H9 (cell line): ENCODE measurements around the gene SEMA6A. TPM values are rescaled to one million over a fixed set of nuclear protein-coding genes. Genes with fewer than 3 reads are reported as not detected.

Experiments
- DNase-seq: peaks from one replicate; pipeline ENCODE4 v3.0.0-alpha.2; 2017
- H2AFZ ChIP-seq: one replicate; pipeline ENCODE4 v1.6.1; 2013; ENCODE audit warnings: mild to moderate bottlenecking, low read length, control low read depth, moderate library complexity
- H2AK5ac ChIP-seq: 2 replicates; pipeline ENCODE4 v1.6.1; 2013; ENCODE audit warnings: low read length, control low read depth, mixed read lengths; ENCODE audit not compliant: insufficient read length
- H2BK120ac ChIP-seq: one replicate; pipeline ENCODE4 v1.6.1; 2013; ENCODE audit warnings: low read depth, mild to moderate bottlenecking, low read length, control low read depth, inconsistent platforms; ENCODE audit not compliant: poor library complexity, severe bottlenecking
- H2BK12ac ChIP-seq: 2 replicates; pipeline ENCODE4 v1.6.1; 2013; ENCODE audit warnings: low read length, control low read depth, mixed read lengths, low read depth; ENCODE audit not compliant: insufficient read length
- H2BK15ac ChIP-seq: 2 replicates; pipeline ENCODE4 v1.6.1; 2013; ENCODE audit warnings: low read depth, low read length, control low read depth
- H2BK20ac ChIP-seq: one replicate; pipeline ENCODE4 v1.6.1; 2013; ENCODE audit warnings: low read depth, mild to moderate bottlenecking, low read length, control low read depth, inconsistent platforms; ENCODE audit not compliant: poor library complexity, severe bottlenecking
- H2BK5ac ChIP-seq: 2 replicates; pipeline ENCODE4 v1.6.1; 2013; ENCODE audit warnings: low read length, control low read depth, mixed read lengths; ENCODE audit not compliant: insufficient read length
- H3K14ac ChIP-seq: 2 replicates; pipeline ENCODE4 v1.6.1; 2013; ENCODE audit warnings: low read length, control low read depth; ENCODE audit not compliant: insufficient read depth
- H3K18ac ChIP-seq: 2 replicates; pipeline ENCODE4 v1.6.1; 2013; ENCODE audit warnings: low read depth, mild to moderate bottlenecking, mixed read lengths, low read length, control low read depth; ENCODE audit not compliant: insufficient read length
- H3K23ac ChIP-seq: 2 replicates; pipeline ENCODE4 v1.6.1; 2013; ENCODE audit warnings: low read length, control low read depth, mixed read lengths, low read depth; ENCODE audit not compliant: insufficient read length
- H3K23me2 ChIP-seq: 2 replicates; pipeline ENCODE4 v1.6.1; 2013; ENCODE audit warnings: low read depth, mild to moderate bottlenecking, mixed read lengths, low read length, control low read depth; ENCODE audit not compliant: insufficient read length, poor library complexity, severe bottlenecking
- H3K27ac ChIP-seq: 2 replicates; pipeline ENCODE4 v1.5.1; 2013; ENCODE audit warnings: low read length, control low read depth, mixed read lengths, low read depth; ENCODE audit not compliant: insufficient read length
- H3K27me3 ChIP-seq: 2 replicates; pipeline ENCODE4 v1.6.1; 2013; ENCODE audit warnings: low read length, control low read depth, inconsistent platforms; ENCODE audit not compliant: insufficient read depth
- H3K4ac ChIP-seq: 2 replicates; pipeline ENCODE4 v1.6.1; 2013; ENCODE audit warnings: low read depth, mild to moderate bottlenecking, control low read depth, inconsistent platforms, low read length, moderate library complexity
- H3K4me1 ChIP-seq: 2 replicates; pipeline ENCODE4 v1.6.1; 2013; ENCODE audit warnings: low read length, control low read depth, inconsistent platforms; ENCODE audit not compliant: insufficient read depth
- H3K4me2 ChIP-seq: 2 replicates; pipeline ENCODE4 v1.6.1; 2013; ENCODE audit warnings: low read length, control low read depth, mixed read lengths; ENCODE audit not compliant: insufficient read length, insufficient read depth
- H3K56ac ChIP-seq: 2 replicates; pipeline ENCODE4 v1.6.1; 2013; ENCODE audit warnings: low read depth, mild to moderate bottlenecking, mixed read lengths, low read length, control low read depth; ENCODE audit not compliant: insufficient read length
- H3K79me1 ChIP-seq: 2 replicates; pipeline ENCODE4 v1.6.1; 2013; ENCODE audit warnings: low read depth, mild to moderate bottlenecking, moderate library complexity, low read length, control low read depth, inconsistent platforms; ENCODE audit not compliant: insufficient read depth, poor library complexity, severe bottlenecking
- H3K79me2 ChIP-seq: 2 replicates; pipeline ENCODE4 v1.6.1; 2013; ENCODE audit warnings: low read length, control low read depth, inconsistent platforms; ENCODE audit not compliant: insufficient read depth
- H3K9ac ChIP-seq: 2 replicates; pipeline ENCODE4 v1.6.1; 2013; ENCODE audit warnings: low read length, control low read depth, mixed read lengths; ENCODE audit not compliant: insufficient read length; ENCODE audit errors: extremely low read depth
- H3K9me3 ChIP-seq: one replicate; pipeline ENCODE4 v1.6.1; 2013; ENCODE audit warnings: low read depth, low read length, inconsistent platforms; ENCODE audit not compliant: control insufficient read depth
- H3T11ph ChIP-seq: one replicate; pipeline ENCODE4 v1.6.1; 2013; ENCODE audit warnings: mild to moderate bottlenecking, low read length, control low read depth, inconsistent platforms
- H4K20me1 ChIP-seq: one replicate; pipeline ENCODE4 v1.6.1; 2013; ENCODE audit not compliant: control insufficient read depth, insufficient read length, insufficient read depth
- H4K5ac ChIP-seq: 2 replicates; pipeline ENCODE4 v1.6.1; 2013; ENCODE audit warnings: low read depth, mild to moderate bottlenecking, mixed read lengths, low read length, control low read depth; ENCODE audit not compliant: insufficient read length
- H4K8ac ChIP-seq: replicated peaks from 2 replicates; pipeline ENCODE4 v1.6.1; 2013; ENCODE audit warnings: low read length, control low read depth, mixed read lengths, low read depth; ENCODE audit not compliant: insufficient read length
- H4K91ac ChIP-seq: 2 replicates; pipeline ENCODE4 v1.6.1; 2013; ENCODE audit warnings: low read depth, mild to moderate bottlenecking, moderate library complexity, mixed read lengths, low read length, control low read depth; ENCODE audit not compliant: insufficient read length
- H3K27ac Mint-ChIP-seq, 3 experiments: 2 replicates in 2 of 3; 3 replicates in 1 of 3; pipeline ENCODE4 v1.8.0; 2020 to 2021; ENCODE audit warnings: mixed read lengths in 3 of 3, mild to moderate bottlenecking in 1 of 3, moderate library complexity in 1 of 3
- H3K27me3 Mint-ChIP-seq: 2 replicates; pipeline ENCODE4 v1.8.0; 2021; ENCODE audit warnings: low read depth, mild to moderate bottlenecking, moderate library complexity, mixed read lengths
- H3K36me3 Mint-ChIP-seq, 3 experiments: 2 replicates in 2 of 3; 3 replicates in 1 of 3; pipeline ENCODE4 v1.8.0; 2020 to 2021; ENCODE audit warnings: low read depth in 3 of 3, mixed read lengths in 3 of 3; ENCODE audit not compliant: insufficient read depth in 1 of 3
- H3K4me1 Mint-ChIP-seq, 2 experiments: 2 replicates each; pipeline ENCODE4 v1.8.0; 2020; ENCODE audit warnings: mixed read lengths in 2 of 2
- H3K4me3 Mint-ChIP-seq, 2 experiments: 2 replicates in 1 of 2; 3 replicates in 1 of 2; pipeline ENCODE4 v1.8.0; 2020 to 2021; ENCODE audit warnings: mild to moderate bottlenecking in 2 of 2, mixed read lengths in 2 of 2, moderate library complexity in 1 of 2
- H3K9me3 Mint-ChIP-seq, 2 experiments: 2 replicates in 1 of 2; 3 replicates in 1 of 2; pipeline ENCODE4 v1.8.0; 2020; ENCODE audit warnings: mild to moderate bottlenecking in 2 of 2, mixed read lengths in 2 of 2, moderate library complexity in 1 of 2
- CTCF ChIP-seq: fragments of 200-600 bp; sonication (generic); conservative IDR thresholded peaks from 3 replicates; pipeline ENCODE4 v1.8.0; 2021; ENCODE audit warnings: antibody characterized with exemption, mild to moderate bottlenecking
- WGBS: extraction: QIAGEN DNeasy Blood & Tissue Kit; methylation state at CpG from one replicate; pipeline ENCODE4 v1.1.7; 2013; ENCODE audit warnings: missing lambda C conversion rate, low lambda C conversion rate, mixed read lengths; ENCODE audit not compliant: insufficient read length; ENCODE audit errors: extremely low coverage; 5-methylcytosine and 5-hydroxymethylcytosine counted together
- total RNA-seq: library from RNA; stranded (reverse); gene quantifications from 2 replicates; pipeline ENCODE4 v1.2.1, GENCODE V29; 2021

The SEMA6A gene
- total RNA-seq, 1 experiment from 2014 or later, result 354 TPM

GRCh38 chr5:116415989-116416388, 158.6 kb downstream of the SEMA6A start:
- H2AFZ ChIP-seq, result no peak overlapping the region
- no peak overlapping the region for H2BK120ac ChIP-seq
- H4K91ac ChIP-seq, result no peak overlapping the region
- H3K18ac ChIP-seq, result no peak overlapping the region
- no peak for TF ChIP-seq CTCF
- no peak overlapping the region for H3K14ac ChIP-seq
- H3K4me1 Mint-ChIP-seq, result peaks cover 4 to 5% of the 10 kb centered on the region in 2 experiments
- no peak overlapping the region for H3K4me2 ChIP-seq
- no peaks in the 10 kb centered on the region for H3K36me3 Mint-ChIP-seq
- H2BK5ac ChIP-seq, result no peak overlapping the region
- no peaks in the 10 kb centered on the region for H3K27me3 ChIP-seq
- H4K20me1 ChIP-seq, result no peaks in the 10 kb centered on the region
- H3K27ac ChIP-seq, result no peak overlapping the region
- no peak overlapping the region for H3K23ac ChIP-seq
- no peak overlapping the region for H4K8ac ChIP-seq
- H3K4me3 Mint-ChIP-seq, result no peak overlapping the region
- WGBS, result no CpG with 5 or more reads among the region's 5 CpGs
- no peak overlapping the region for H2BK12ac ChIP-seq
- H3K9me3 ChIP-seq, result no peaks in the 10 kb centered on the region
- H2BK15ac ChIP-seq, result no peak overlapping the region
- no peak overlapping the region for H3K4ac ChIP-seq
- no peaks in the 10 kb centered on the region for H3K79me1 ChIP-seq
- H3K4me1 ChIP-seq, result peaks cover 5% of the 10 kb centered on the region; the same call in 1 of the 2 replicates
- H3K9ac ChIP-seq, result no peak overlapping the region
- no peaks in the 10 kb centered on the region for H3K9me3 Mint-ChIP-seq
- H3K27ac Mint-ChIP-seq, result no peak overlapping the region
- H3T11ph ChIP-seq, result no peak overlapping the region
- H3K79me2 ChIP-seq, result no peaks in the 10 kb centered on the region
- no peaks in the 10 kb centered on the region for H3K27me3 Mint-ChIP-seq
- no peaks in the 10 kb centered on the region for H3K23me2 ChIP-seq
- H2BK20ac ChIP-seq, result no peak overlapping the region
- H3K56ac ChIP-seq, result no peak overlapping the region
- H2AK5ac ChIP-seq, result no peak overlapping the region
- no peak for DNase-seq
- H4K5ac ChIP-seq, result no peak overlapping the region
